OCI-LY7 (cell line): ENCODE results near the gene MET. TPM values are rescaled to one million over a fixed set of nuclear protein-coding genes. Genes with fewer than 3 reads are reported as not detected.

Experiments used
- BruUV-seq: library from RNA; stranded (reverse); fragments of 400-500 nt; replicated peaks from 2 replicates; lab custom pipeline; 2021; lab: Mats Ljungman, UMichigan
- CTCF ChIA-PET: fragments of 300-600 bp; sonication (Branson Sonifier 250); formaldehyde crosslinking; loops from one replicate; lab custom pipeline; 2022; ENCODE audit warnings: antibody characterized with exemption; ENCODE audit not compliant: unreplicated experiment; lab: Charles Lee
- POLR2A ChIA-PET: fragments of 300-600 bp; sonication (Branson Sonifier 250); formaldehyde crosslinking; loops from one replicate; lab custom pipeline; 2022; ENCODE audit warnings: antibody characterized with exemption; lab: Charles Lee
- DNase-seq: peaks from one replicate; pipeline ENCODE4 v3.0.0-alpha.2; 2015; ENCODE audit warnings: low spot score
- H2AFZ ChIP-seq: fragments of 200-600 bp; sonication (generic), shearing (Covaris generic); 2 replicates; pipeline ENCODE4 v1.6.1; 2014; ENCODE audit warnings: mild to moderate bottlenecking, antibody characterized with exemption, low read length, moderate library complexity
- H3K27ac ChIP-seq: fragments of 200-600 bp; sonication (generic); 2 replicates; pipeline ENCODE4 v1.5.1; 2014; ENCODE audit warnings: mixed run types, low read depth, mild to moderate bottlenecking, moderate library complexity, low read length, inconsistent platforms; ENCODE audit not compliant: poor library complexity, severe bottlenecking
- H3K36me3 ChIP-seq: fragments of 200-600 bp; sonication (generic); 2 replicates; pipeline ENCODE4 v1.6.1; 2014; ENCODE audit warnings: mild to moderate bottlenecking, antibody characterized with exemption, low read length, moderate library complexity, mixed read lengths; ENCODE audit not compliant: insufficient read depth
- H3K4me1 ChIP-seq: fragments of 200-600 bp; sonication (generic); 2 replicates; pipeline ENCODE4 v1.5.1; 2014; ENCODE audit warnings: mild to moderate bottlenecking, low read length; ENCODE audit not compliant: insufficient read depth, poor library complexity, severe bottlenecking
- H3K4me2 ChIP-seq: fragments of 200-600 bp; sonication (generic); 2 replicates; pipeline ENCODE4 v1.6.1; 2014; ENCODE audit warnings: mild to moderate bottlenecking, low read length
- H3K4me3 ChIP-seq: fragments of 200-600 bp; sonication (generic); 2 replicates; pipeline ENCODE4 v1.5.1; 2014; ENCODE audit warnings: mild to moderate bottlenecking, low read depth, low read length; ENCODE audit not compliant: poor library complexity, severe bottlenecking
- H3K79me2 ChIP-seq: fragments of 200-600 bp; sonication (generic); 2 replicates; pipeline ENCODE4 v1.6.1; 2016; ENCODE audit warnings: low read depth, mild to moderate bottlenecking, low read length, moderate library complexity, mixed read lengths; ENCODE audit not compliant: insufficient read depth
- H3K9me2 ChIP-seq: fragments of 200-600 bp; sonication (generic); 2 replicates; pipeline ENCODE4 v1.6.1; 2016; ENCODE audit warnings: mild to moderate bottlenecking, low read length, mixed read lengths; ENCODE audit not compliant: insufficient read depth
- H3K9me3 ChIP-seq: fragments of 200-600 bp; sonication (generic); 2 replicates; pipeline ENCODE4 v1.6.1; 2014; ENCODE audit warnings: mild to moderate bottlenecking, mixed run types, low read length, mixed read lengths
- H4K20me1 ChIP-seq: fragments of 200-600 bp; sonication (generic); 2 replicates; pipeline ENCODE4 v1.6.1; 2014; ENCODE audit warnings: mild to moderate bottlenecking, antibody characterized with exemption, low read length, moderate library complexity, mixed read lengths; ENCODE audit not compliant: insufficient read depth
- CTCF ChIP-seq: fragments of 200-600 bp; sonication (generic); conservative IDR thresholded peaks from 2 replicates; pipeline ENCODE4 v1.5.1; 2014; ENCODE audit warnings: mild to moderate bottlenecking, antibody characterized with exemption, low read length, moderate library complexity, mixed read lengths
- EZH2phosphoT487 ChIP-seq: fragments of 200-600 bp; sonication (generic); IDR thresholded peaks from 2 replicates; pipeline ENCODE4 v1.6.1; 2018; ENCODE audit warnings: low read depth, borderline replicate concordance, mild to moderate bottlenecking, mixed run types, antibody characterized with exemption, low read length, moderate library complexity, mixed read lengths
- intact Hi-C: fragments of 100-400 bp; cut with micrococcal nuclease; formaldehyde crosslinking; loops from one replicate; pipeline ENCODE4 v1.10.0; 2022; ENCODE audit not compliant: unreplicated experiment
- total RNA-seq, 2 experiments: library from RNA; depleted of rRNA in 1 of 2; stranded (reverse); fragments of >200 nt in 1 of 2; shearing (Covaris generic) in 1 of 2; gene quantifications; 2 replicates each; pipeline ENCODE4 v1.2.3, GENCODE V29; 2014 to 2022

The MET gene
- total RNA-seq, 2 experiments from 2014 or later: not detected

DNA sequence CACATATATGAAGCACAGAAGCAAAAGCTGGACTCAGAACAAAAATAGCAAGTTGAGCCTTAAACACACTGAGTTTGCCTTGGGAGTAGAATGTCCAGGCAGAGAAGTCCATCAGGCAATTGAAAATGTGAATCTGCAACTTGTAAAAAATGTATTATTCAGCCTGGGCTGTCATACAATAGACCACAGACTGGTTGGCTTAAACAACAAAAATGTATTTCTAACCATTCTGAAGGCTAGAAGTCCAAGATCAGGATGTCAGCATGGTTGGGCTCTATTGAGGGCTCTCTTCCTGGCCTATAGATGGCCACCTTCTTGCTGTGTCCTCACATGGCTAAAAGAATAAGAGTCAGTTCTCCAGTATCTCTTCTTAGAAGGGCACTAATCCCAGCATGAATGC, 113.8 kb downstream of the MET start:
- ChIA-PET CTCF (interaction anchor here (1.4 kb wide), 1 partner anchor 195 kb away, joined by 3 read pairs; no protein-coding TSS in a partner anchor), POLR2A (no interaction called here)
- no peak overlapping the region for H3K4me3 ChIP-seq
- H3K36me3 ChIP-seq: no peaks in the 10 kb centered on the region
- H4K20me1 ChIP-seq: no peaks in the 10 kb centered on the region
- H3K9me3 ChIP-seq: no peaks in the 10 kb centered on the region
- no peak overlapping the region for H3K4me2 ChIP-seq
- H3K79me2 ChIP-seq: no peaks in the 10 kb centered on the region
- intact Hi-C loops: no loop called here
- no peaks in the 10 kb centered on the region for H3K4me1 ChIP-seq
- BruUV-seq: no TSS peak
- H3K27ac ChIP-seq: no peak overlapping the region
- no peak overlapping the region for H2AFZ ChIP-seq
- H3K9me2 ChIP-seq: no peaks in the 10 kb centered on the region
- TF ChIP-seq CTCF: no peak
- TF ChIP-seq EZH2phosphoT487: no peak
- DNase-seq: no peak

- DNase-seq: peak; percentile 36
- H3K4me1 ChIP-seq: no peaks in the 10 kb centered on the region
- intact Hi-C loops: no loop called here
- no peaks in the 10 kb centered on the region for H3K79me2 ChIP-seq
- H3K9me3 ChIP-seq: no peaks in the 10 kb centered on the region
- no peak overlapping the region for H3K27ac ChIP-seq
- H3K36me3 ChIP-seq: no peaks in the 10 kb centered on the region
- H3K4me2 ChIP-seq: no peak overlapping the region
- no peak overlapping the region for H2AFZ ChIP-seq
- no peak overlapping the region for H3K4me3 ChIP-seq
- TF ChIP-seq CTCF (peak; percentile 69), EZH2phosphoT487 (no peak)
- no TSS peak for BruUV-seq
- no peaks in the 10 kb centered on the region for H4K20me1 ChIP-seq
- no peaks in the 10 kb centered on the region for H3K9me2 ChIP-seq
- ChIA-PET POLR2A (no interaction called here), CTCF (interaction anchor here (1.4 kb wide), 1 partner anchor 196 kb away, joined by 3 read pairs; no protein-coding TSS in a partner anchor)
Measured at GRCh38 chr7:116786791-116787443, 114.9 kb downstream of the MET start.

DNA sequence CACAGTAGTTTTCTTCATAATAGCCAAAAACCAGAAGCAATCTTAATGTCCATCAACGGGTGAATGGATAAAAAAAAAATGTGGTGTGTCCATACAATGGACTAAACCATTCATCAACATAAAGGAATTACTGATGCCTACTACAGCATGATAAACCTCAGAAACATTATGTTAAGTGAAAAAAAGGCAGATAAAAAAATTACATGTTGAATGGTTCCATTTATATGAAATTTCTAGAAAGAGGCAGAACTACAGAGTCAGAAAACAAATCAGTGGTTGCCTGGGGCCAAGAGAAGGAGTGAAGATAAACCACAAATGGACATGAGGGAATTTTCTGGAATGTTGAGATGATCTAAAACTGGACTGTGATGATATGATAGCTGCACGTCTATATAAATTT, 115.9 kb downstream of the MET start:
- Histone ChIP-seq H3K27ac (no peak overlapping the region), H3K36me3 (no peaks in the 10 kb centered on the region), H3K9me2 (no peaks in the 10 kb centered on the region), H3K4me3 (no peak overlapping the region), H4K20me1 (no peaks in the 10 kb centered on the region), H3K4me2 (no peak overlapping the region), H3K4me1 (no peaks in the 10 kb centered on the region), H3K79me2 (no peaks in the 10 kb centered on the region), H2AFZ (no peak overlapping the region), H3K9me3 (no peaks in the 10 kb centered on the region)
- no TSS peak for BruUV-seq
- ChIA-PET POLR2A (interaction anchor here (1.0 kb wide), 1 partner anchor 473 kb away, joined by 3 read pairs; no protein-coding TSS in a partner anchor), CTCF (no interaction called here)
- TF ChIP-seq CTCF (no peak), EZH2phosphoT487 (no peak)
- intact Hi-C loops: no loop called here
- DNase-seq: no peak
